Stimulated activated CD8-positive, alpha-beta memory T cell treated with anti-CD3 and anti-CD28 coated beads, Interleukin-15, amount 100 ng/mL, for 1 hour (primary cell): ENCODE measurements around the gene EXTL2.
A peak's percentile ranks its signal among the peaks of the same experiment; 100 is the strongest.
"Not testable (repeated sequence)": the region's sequence is repeated elsewhere in the genome, so short reads cannot be mapped to it uniquely, and the experiment has no call there.

ENCODE experiments used
- DNase-seq: peaks from one replicate; pipeline ENCODE4 v3.0.0-alpha.2; 2020; ENCODE audit warnings: low read depth

EXTL2 gene

DNA sequence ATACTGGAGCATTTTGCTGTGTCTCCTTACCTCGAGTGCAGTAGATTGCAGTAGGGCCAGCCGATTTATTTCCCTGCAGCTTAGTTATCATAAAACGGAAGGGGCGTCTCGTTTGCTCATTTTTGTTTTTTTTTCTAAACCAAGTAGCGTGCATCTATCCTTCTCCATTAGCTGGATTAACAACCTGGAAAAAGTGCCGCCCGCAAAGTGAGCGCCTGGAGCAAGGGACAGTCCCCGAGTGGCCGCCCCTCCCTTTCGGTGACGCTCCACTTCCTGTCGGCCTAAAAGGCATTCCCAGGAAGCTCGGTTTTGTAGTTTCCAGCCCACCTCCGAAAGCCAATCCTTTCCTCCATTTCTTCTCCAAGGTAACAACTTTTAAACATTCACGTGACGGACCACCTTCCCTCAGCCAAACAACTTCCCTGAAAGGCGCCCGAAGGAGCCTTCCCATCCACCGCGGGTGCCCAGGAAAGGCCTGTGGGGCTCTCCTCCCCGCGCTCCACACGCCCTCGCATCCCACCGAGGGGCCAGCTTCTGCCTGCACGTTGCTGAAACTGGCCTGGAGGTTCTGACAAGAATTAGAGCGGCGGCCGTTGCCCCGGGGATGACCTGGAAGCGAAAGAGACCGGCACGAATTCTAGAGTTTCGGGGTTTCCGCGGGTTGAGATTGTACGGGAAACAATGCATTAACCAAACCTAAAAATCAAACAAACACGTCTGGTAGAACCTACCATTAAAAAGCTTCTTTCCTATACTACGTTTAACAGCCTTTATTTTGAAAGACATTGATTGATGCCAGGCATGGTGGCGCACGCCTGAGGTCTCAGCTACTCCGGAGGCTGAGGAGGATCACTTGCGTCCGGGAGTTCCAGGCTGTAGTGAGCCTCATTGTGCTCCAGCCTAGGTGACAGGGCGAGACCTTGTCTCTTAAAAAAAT is at the start of gene EXTL2:
EXTL2 (minus strand) TSS at position 240 of the 937 bp plus-strand sequence. CDS start 6,085 bp downstream, outside the sequence.
- peak; percentile 14 for DNase-seq

DNA sequence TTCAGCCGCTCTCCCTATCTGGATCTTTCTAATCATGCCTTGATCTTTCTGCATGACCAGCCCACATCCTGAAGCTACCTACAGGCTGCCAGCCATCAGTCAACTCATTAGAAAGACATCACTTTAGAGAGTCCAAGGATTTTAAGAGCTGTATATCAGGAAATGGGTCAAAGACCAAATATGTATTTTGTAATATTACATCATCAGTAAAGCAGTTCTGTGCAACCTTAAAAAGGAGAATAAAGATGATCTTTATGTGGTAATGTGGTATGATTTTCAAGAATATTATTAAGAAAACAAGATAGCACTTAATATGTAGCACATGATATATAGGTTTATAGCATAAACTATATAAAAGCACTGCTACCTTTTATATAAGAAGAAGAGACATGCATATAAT is 48.9 kb upstream of the EXTL2 start:
- DNase-seq: no peak

DNA sequence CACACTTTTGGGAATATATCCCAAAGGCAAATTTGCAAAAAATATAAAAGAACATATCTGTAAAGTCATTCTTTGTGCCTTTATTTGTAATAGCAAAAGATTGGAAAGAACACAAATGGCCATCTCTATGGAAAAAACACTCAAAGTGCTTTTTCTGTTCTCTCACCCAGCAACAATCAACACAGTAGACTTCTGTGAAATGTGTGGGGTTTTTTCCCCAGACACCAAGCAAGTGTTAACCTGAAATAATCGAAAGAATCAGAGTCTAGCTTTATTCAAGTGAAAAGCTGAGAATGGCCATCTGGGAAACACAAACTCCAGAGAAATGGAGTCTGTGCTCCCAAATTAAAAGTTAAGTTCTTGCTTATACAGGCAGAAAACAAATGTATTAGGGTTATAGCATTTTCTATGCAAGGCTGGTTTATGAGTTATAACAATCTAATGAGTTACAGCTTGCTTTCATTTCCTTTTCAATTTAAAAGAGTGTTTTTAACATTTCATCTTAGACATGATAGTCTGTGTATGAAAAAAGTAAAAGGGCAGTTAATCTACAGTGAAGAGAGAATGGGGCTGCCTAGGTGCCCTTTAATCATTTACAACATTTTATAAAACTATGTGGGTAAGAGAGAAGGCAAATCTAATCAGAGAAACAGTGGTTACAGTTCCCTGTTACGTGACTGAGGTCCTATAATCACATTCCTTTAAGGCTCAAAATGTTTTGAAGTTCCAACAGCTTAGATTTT is 47.8 kb upstream of the EXTL2 start:
- no peak for DNase-seq

DNA sequence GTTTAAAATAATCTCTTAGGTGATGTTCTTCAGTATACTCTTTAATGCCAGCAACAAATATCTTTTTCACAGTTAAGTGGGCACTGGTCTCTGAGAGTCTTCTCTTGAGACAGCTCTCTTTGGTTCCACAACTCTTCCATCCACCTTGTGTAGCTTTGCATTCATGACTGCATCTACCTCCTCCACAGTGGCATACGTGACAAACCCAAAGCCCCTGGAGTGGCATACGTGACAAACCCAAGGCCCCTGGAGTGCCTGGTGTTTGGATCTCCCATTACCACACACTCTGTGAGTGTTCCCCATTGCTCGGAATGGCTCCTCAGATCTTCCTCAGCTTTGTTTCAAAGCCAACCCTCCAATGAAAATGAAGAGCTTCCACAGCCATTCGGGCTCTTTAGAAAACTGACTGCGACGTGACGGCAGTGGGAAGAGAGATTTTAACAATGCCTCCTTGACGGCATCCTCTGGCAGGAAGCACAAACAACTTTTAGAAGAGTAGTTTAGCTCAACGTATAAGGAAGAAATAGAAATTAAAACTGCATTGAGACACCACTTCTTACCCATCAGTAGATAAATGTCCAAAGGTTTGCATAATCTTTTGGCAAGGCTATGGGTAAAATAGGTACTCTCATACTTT is 47.1 kb upstream of the EXTL2 start:
- no peak for DNase-seq

GRCh38 chr1:100941098-100941527 is 46.5 kb upstream of the EXTL2 start:
- DNase-seq: no peak

- DNase-seq: no peak
These were observed 41.7 kb upstream of the EXTL2 start for GRCh38 chr1:100936194-100936967.

GRCh38 chr1:100933555-100933954 is 38.9 kb upstream of the EXTL2 start:
- not testable (repeated sequence) for DNase-seq

DNA sequence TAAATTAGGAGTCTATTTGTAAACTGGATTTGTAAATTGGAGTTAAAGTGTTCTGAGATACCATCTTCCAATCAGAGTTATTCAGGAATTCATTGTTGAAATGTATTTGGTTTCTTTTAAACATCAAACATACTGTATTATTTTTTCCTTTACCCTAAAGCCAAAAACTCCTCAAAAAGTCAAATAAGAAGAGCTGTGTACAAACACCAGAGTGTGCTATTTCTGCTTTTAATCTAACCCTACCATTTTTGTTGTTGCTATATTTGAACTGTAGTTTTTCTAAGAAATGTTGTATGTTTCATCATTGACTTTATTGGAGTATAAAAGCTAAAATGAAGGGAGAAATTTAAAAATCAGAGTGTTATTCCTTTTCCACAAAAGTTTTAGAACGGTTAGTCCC is 37.1 kb upstream of the EXTL2 start:
- no peak for DNase-seq

DNA sequence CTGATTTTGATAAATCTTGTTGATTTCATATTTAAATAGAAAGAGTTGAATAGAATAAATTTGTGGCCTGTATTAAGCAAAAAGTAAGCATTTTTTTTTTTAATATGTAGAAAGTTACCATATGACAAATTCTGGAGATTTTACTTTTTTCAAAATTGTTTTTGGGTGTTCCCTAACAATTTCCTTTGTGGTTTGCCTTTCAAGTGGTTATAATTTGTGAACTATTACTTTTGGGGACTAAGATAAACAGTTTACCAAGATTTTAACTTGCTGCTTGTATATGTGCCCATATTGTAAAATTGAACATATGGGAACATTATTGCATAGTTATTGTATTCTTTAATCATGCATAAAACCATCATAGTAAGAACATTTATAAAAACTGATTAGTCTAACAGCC is 35.9 kb upstream of the EXTL2 start:
- no peak for DNase-seq

- no peak for DNase-seq
These were observed 33.5 kb upstream of the EXTL2 start for GRCh38 chr1:100928128-100928527.

DNA sequence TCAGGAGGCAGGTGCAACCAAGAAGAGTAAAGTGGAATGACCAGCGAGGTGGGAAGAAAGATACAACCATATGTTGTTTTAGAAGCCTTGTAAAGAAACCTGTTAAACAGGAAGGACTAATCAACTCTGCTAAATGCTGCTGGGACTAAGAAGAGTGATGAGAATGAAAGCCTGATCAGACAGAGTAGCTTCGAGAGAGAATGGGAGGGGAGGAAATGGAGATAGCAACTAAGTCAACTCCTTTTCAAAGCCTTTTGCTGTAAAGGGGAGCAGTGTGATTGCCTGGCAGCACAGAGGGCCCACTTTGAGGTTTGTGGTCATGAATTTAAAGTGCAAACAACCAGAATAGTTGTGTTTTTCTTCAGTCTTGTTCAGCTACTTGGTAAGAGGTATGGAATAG is 32.6 kb upstream of the EXTL2 start:
- DNase-seq: no peak

- no peak for DNase-seq
These were observed 31.6 kb upstream of the EXTL2 start for GRCh38 chr1:100926240-100926639.

- no peak for DNase-seq
These were observed 30.3 kb upstream of the EXTL2 start for GRCh38 chr1:100924991-100925390.

GRCh38 chr1:100924212-100924611 is 29.6 kb upstream of the EXTL2 start:
- no peak for DNase-seq

DNA sequence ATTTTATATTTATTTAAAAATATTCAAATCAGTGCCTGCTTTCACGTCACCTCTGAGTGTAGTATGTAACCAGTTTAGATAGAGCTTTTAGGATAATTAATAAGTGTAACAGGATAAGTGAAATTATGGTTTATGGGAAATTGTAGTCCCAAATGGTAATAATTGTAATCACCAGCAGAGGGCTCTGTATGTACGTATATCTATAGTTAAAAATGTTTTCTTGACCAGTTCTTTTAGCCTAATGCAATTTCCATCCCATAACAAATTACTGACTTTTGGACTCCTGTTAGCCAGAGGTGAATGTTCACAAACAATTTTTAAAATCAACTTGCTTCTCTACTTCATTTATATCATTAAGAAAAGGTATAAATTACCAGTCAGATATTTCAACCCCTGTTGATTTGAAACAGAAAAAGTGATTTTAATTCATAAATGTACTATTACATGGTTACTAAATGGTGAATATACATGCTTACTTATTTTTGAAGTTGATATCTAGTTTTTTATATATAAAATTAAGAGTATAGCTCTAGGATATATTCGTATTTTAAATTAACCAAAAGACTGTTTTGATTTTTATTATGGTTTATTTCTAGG is 26.6 kb upstream of the EXTL2 start:
- DNase-seq: no peak

GRCh38 chr1:100912019-100912418 is 17.4 kb upstream of the EXTL2 start:
- DNase-seq: no peak

- DNase-seq: no peak
These were observed 14.4 kb upstream of the EXTL2 start for GRCh38 chr1:100909018-100909417.

DNA sequence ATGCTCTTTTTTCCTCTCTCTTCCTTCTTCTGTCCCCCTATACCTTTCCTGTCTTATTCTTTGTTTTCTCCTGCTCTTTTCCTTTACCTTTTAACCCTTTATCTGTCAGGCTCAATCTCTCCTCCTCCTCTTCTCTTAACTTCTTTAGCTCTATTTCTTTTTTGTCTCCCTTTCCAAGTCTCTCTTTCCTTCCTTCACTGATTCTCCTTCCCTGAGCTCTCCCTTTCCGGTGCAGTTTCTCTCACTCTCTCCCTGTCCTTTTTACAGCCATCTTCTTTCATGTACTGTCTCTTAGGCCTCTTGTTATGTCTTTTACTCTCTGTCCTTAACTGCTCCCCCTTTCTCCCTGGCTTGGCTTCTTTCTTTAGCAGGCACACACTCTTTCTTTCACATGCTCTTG is 13.2 kb upstream of the EXTL2 start:
- DNase-seq: no peak

GRCh38 chr1:100905181-100905580 is 10.5 kb upstream of the EXTL2 start:
- DNase-seq: no peak

DNA sequence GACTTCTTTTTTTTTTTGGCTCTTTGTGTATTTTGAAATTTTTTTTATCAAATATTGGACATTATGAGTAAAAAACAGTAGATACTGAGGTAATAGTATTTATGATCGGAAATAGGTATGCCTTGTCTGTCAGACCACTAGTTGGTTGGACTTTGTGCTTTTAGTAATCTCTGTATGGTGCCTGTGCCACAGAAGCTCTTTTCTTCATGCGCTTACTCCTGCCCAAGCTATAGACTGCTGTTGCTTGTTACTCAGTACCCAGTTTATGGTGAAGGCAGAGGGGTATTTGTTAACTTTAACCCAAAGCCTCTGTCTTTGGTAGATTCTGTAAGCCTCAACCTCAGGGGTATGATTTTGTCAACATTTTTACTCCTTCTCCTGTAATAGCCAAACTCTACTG is 9.9 kb upstream of the EXTL2 start:
- DNase-seq: no peak

DNA sequence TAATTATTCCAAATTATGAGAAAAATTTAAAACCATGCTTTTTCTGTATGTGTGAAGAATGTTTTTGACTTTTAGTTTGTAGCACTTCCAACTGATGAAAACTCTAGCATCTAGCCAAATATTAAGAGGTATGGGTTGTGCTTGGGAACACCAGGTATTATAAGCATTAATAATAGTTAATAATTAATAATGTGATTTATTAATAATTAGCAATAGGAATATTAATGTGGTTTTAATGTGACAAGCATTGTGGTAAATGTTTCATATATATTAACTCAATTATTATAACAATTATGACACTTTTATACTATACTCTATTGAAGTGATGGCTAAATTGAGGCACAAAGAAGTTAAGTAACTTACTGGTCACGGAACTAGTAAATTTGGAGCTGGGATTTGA is 9.1 kb upstream of the EXTL2 start:
- DNase-seq: no peak

DNA sequence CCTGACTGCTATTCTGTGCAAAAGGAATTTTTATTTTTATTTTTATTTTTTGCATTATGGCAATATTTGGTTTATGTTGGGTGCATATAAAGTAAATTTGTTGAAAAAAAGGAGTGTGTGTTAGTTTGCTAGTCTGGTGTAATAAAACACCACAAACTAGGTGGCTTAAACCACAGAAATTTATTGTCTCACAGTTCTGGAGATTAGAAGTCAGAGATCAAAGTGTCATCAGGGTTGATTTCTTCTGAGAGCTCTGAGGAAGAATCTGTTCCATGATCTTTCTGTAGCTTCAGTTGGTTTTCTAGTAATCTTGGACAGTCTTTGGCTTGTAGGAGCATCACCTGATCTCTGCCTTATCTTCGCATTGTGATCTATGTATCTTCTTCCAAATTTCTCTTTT is 7.7 kb upstream of the EXTL2 start:
- DNase-seq: no peak
